Right forelimb (tissue), 1 donor: Measurements from ENCODE around the gene KCNMB3.
"Not testable (repeated sequence)": the region's sequence is repeated elsewhere in the genome, so short reads cannot be mapped to it uniquely, and the experiment has no call there.

Experiments used
- DNase-seq: peaks from one replicate; pipeline ENCODE4 v3.0.0-alpha.2; 2018

The KCNMB3 gene

GRCh38 chr3:179250803-179251476 is at the start of gene KCNMB3:
Gene KCNMB3, minus strand, starts transcription at chr3:179251114. Its CDS starts 124 bp downstream, at chr3:179250990.
- DNase-seq: no peak

- DNase-seq: no peak
These were observed 49.2 kb upstream of the KCNMB3 start for GRCh38 chr3:179299999-179300613.

GRCh38 chr3:179299316-179299715 is 48.4 kb upstream of the KCNMB3 start:
- DNase-seq: no peak

GRCh38 chr3:179297971-179298725 is 47.2 kb upstream of the KCNMB3 start:
- DNase-seq: no peak

GRCh38 chr3:179292450-179292849 is 41.5 kb upstream of the KCNMB3 start:
- no peak for DNase-seq

GRCh38 chr3:179289295-179289694 is 38.4 kb upstream of the KCNMB3 start:
- DNase-seq: no peak

- DNase-seq: no peak
These were observed 37.9 kb upstream of the KCNMB3 start for GRCh38 chr3:179288845-179289244.

GRCh38 chr3:179286331-179286730 is 35.4 kb upstream of the KCNMB3 start:
- DNase-seq: no peak

- no peak for DNase-seq
These were observed 30.9 kb upstream of the KCNMB3 start for GRCh38 chr3:179281825-179282224.

GRCh38 chr3:179279837-179280236 is 28.9 kb upstream of the KCNMB3 start:
- no peak for DNase-seq

- DNase-seq: no peak
These were observed 28.2 kb upstream of the KCNMB3 start for GRCh38 chr3:179278932-179279693.

GRCh38 chr3:179278151-179278550 is 27.2 kb upstream of the KCNMB3 start:
- DNase-seq: no peak

GRCh38 chr3:179276743-179277142 is 25.8 kb upstream of the KCNMB3 start:
- DNase-seq: no peak

- DNase-seq: no peak
These were observed 25.1 kb upstream of the KCNMB3 start for GRCh38 chr3:179276001-179276400.

GRCh38 chr3:179274434-179274833 is 23.5 kb upstream of the KCNMB3 start:
- DNase-seq: not testable (repeated sequence)

- DNase-seq: no peak
These were observed 21.5 kb upstream of the KCNMB3 start for GRCh38 chr3:179272385-179272784.

GRCh38 chr3:179269152-179269707 is 18.3 kb upstream of the KCNMB3 start:
- DNase-seq: no peak

GRCh38 chr3:179268400-179269051 is 17.6 kb upstream of the KCNMB3 start:
- DNase-seq: no peak

- DNase-seq: no peak
These were observed 15.8 kb upstream of the KCNMB3 start for GRCh38 chr3:179266701-179267211.

- no peak for DNase-seq
These were observed 15.0 kb upstream of the KCNMB3 start for GRCh38 chr3:179265875-179266274.

GRCh38 chr3:179265092-179265491 is 14.2 kb upstream of the KCNMB3 start:
- no peak for DNase-seq

GRCh38 chr3:179264449-179264848 is 13.5 kb upstream of the KCNMB3 start:
- DNase-seq: no peak
